Activated T-cell treated with anti-CD3 and anti-CD28 coated beads, Interleukin-2, amount 50 U/mL, for 48 hours (primary cell): ENCODE data around the gene LRRC8D.
"Not testable (repeated sequence)": the region's sequence is repeated elsewhere in the genome, so short reads cannot be mapped to it uniquely, and the experiment has no call there.

Experiments used
- DNase-seq, 2 experiments: peaks; one replicate each; pipeline ENCODE4 v3.0.0-alpha.2; 2020

LRRC8D gene

GRCh38 chr1:89918794-89919155, 97.9 kb downstream of the LRRC8D start:
- no peak for DNase-seq

- DNase-seq: no peak
Observed at GRCh38 chr1:89919174-89919573, 98.3 kb downstream of the LRRC8D start.

GRCh38 chr1:89922911-89923310, 102.1 kb downstream of the LRRC8D start:
- no peak for DNase-seq

- no peak for DNase-seq
Observed at GRCh38 chr1:89923517-89923916, 102.7 kb downstream of the LRRC8D start.

GRCh38 chr1:89924075-89924474, 103.2 kb downstream of the LRRC8D start:
- not testable (repeated sequence) for DNase-seq

- no peak for DNase-seq
Observed at GRCh38 chr1:89927049-89927448, 106.2 kb downstream of the LRRC8D start.

GRCh38 chr1:89927478-89927877, 106.6 kb downstream of the LRRC8D start:
- no peak for DNase-seq

GRCh38 chr1:89928506-89928905, 107.7 kb downstream of the LRRC8D start:
- DNase-seq: no peak

GRCh38 chr1:89929467-89930063, 108.7 kb downstream of the LRRC8D start:
- no peak for DNase-seq

GRCh38 chr1:89930579-89930978, 109.7 kb downstream of the LRRC8D start:
- no peak for DNase-seq

GRCh38 chr1:89931964-89932363, 111.1 kb downstream of the LRRC8D start:
- no peak for DNase-seq

- DNase-seq: no peak
Observed at GRCh38 chr1:89932598-89933364, 111.9 kb downstream of the LRRC8D start.

- no peak for DNase-seq
Observed at GRCh38 chr1:89934461-89934860, 113.6 kb downstream of the LRRC8D start.

GRCh38 chr1:89935235-89935634, 114.4 kb downstream of the LRRC8D start:
- DNase-seq: no peak

GRCh38 chr1:89936694-89937093, 115.9 kb downstream of the LRRC8D start:
- no peak for DNase-seq

- no peak for DNase-seq
Observed at GRCh38 chr1:89938171-89939055, 117.6 kb downstream of the LRRC8D start.

GRCh38 chr1:89939059-89939570, 118.3 kb downstream of the LRRC8D start:
- DNase-seq: no peak

- DNase-seq: no peak
Observed at GRCh38 chr1:89939693-89940438, 119.0 kb downstream of the LRRC8D start.

GRCh38 chr1:89941110-89941766, 120.4 kb downstream of the LRRC8D start:
- peak in 1 of 2 experiments; percentile 23 for DNase-seq

GRCh38 chr1:89942014-89942413, 121.2 kb downstream of the LRRC8D start:
- no peak for DNase-seq

- DNase-seq: no peak
Observed at GRCh38 chr1:89942825-89943658, 122.2 kb downstream of the LRRC8D start.
